GM21529 (cell line): ENCODE data around the gene MAGEF1.

Experiments
- ATAC-seq: cut with Tn5 transposase; IDR thresholded peaks from one replicate; pipeline ENCODE4 v1.9.1; 2021; ENCODE audit not compliant: unreplicated experiment

Gene MAGEF1

GRCh38 chr3:184691397-184692231 lies 20.2 kb downstream of the MAGEF1 start:
- no peak for ATAC-seq

GRCh38 chr3:184690192-184690883 lies 21.5 kb downstream of the MAGEF1 start:
- ATAC-seq: no peak

GRCh38 chr3:184688882-184689271 lies 23.0 kb downstream of the MAGEF1 start:
- no peak for ATAC-seq

- ATAC-seq: no peak
Measured at GRCh38 chr3:184688251-184688881, 23.5 kb downstream of the MAGEF1 start.

GRCh38 chr3:184687363-184688015 lies 24.4 kb downstream of the MAGEF1 start:
- no peak for ATAC-seq

- no peak for ATAC-seq
Measured at GRCh38 chr3:184685646-184686045, 26.2 kb downstream of the MAGEF1 start.

- no peak for ATAC-seq
Measured at GRCh38 chr3:184685055-184685454, 26.8 kb downstream of the MAGEF1 start.

- ATAC-seq: no peak
Measured at GRCh38 chr3:184683900-184684560, 27.8 kb downstream of the MAGEF1 start.

GRCh38 chr3:184683234-184683633 lies 28.6 kb downstream of the MAGEF1 start:
- no peak for ATAC-seq

- no peak for ATAC-seq
Measured at GRCh38 chr3:184682671-184683070, 29.2 kb downstream of the MAGEF1 start.

- no peak for ATAC-seq
Measured at GRCh38 chr3:184680385-184681345, 31.2 kb downstream of the MAGEF1 start.

GRCh38 chr3:184679056-184679816 lies 32.6 kb downstream of the MAGEF1 start:
- no peak for ATAC-seq

- no peak for ATAC-seq
Measured at GRCh38 chr3:184678317-184679055, 33.4 kb downstream of the MAGEF1 start.

GRCh38 chr3:184677344-184678316 lies 34.2 kb downstream of the MAGEF1 start:
- ATAC-seq: no peak

- no peak for ATAC-seq
Measured at GRCh38 chr3:184676927-184677326, 34.9 kb downstream of the MAGEF1 start.

- no peak for ATAC-seq
Measured at GRCh38 chr3:184674626-184675025, 37.2 kb downstream of the MAGEF1 start.
